SK-MEL-5 (cell line): ENCODE measurements around the gene BCKDK. TPM values are rescaled to one million over a fixed set of nuclear protein-coding genes. Genes with fewer than 3 reads are reported as not detected.
A peak's percentile ranks its signal among the peaks of the same experiment; 100 is the strongest.

Source experiments
- DNase-seq: peaks from one replicate; pipeline ENCODE4 v3.0.0-alpha.2; 2016; ENCODE audit warnings: low read depth, low spot score
- in situ Hi-C: cut with HindIII; loops from 2 replicates; pipeline ENCODE4 v1.10.0; 2016; ENCODE audit warnings: low sequenced_read_pairs, high pct_unique_total_duplicates, low pct_unique_long_range_greater_than_20kb
- total RNA-seq: library from RNA; depleted of rRNA; stranded (reverse); fragments of >200 nt; shearing (Covaris generic); gene quantifications from 2 replicates; pipeline ENCODE4 v1.2.3, GENCODE V29; 2014

Gene BCKDK
- total RNA-seq, 1 experiment from 2014 or later = 23.6 TPM

DNA sequence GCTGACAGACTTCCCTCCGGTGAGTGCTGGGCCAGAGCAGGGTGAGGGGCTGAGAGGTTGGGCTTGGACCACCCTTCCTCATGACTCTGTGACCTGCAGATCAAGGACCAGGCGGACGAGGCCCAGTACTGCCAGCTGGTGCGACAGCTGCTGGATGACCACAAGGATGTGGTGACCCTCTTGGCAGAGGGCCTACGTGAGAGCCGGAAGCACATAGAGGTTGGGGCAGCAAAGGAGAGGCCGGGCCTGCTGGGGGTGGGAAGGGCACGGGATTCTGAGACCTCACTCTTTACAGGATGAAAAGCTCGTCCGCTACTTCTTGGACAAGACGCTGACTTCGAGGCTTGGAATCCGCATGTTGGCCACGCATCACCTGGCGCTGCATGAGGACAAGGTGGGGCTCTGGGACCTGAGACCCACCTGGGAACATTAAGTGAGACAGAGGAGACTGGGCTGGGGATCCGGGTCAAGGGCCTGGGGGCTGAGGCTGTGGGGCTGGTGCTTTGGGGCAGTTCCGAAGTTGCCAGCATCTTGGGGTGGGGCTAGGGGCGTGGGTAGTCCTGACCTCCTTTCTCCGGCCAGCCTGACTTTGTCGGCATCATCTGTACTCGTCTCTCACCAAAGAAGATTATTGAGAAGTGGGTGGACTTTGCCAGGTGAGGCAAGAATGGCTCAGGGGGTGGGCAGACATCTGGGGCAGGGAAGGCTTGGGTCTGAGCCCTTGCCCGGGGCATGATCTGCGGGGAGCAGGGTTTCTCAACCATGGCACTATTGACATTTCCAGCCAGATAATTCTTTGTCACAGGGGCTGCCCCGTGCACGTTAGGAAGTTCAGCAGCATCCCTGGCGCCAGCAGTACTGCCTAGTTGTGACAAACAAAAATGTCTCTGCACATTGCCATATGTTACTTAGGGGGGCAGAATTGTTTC lies 2.2 kb downstream of the BCKDK start:
- no peak for DNase-seq
- in situ Hi-C loops = no loop called here

DNA sequence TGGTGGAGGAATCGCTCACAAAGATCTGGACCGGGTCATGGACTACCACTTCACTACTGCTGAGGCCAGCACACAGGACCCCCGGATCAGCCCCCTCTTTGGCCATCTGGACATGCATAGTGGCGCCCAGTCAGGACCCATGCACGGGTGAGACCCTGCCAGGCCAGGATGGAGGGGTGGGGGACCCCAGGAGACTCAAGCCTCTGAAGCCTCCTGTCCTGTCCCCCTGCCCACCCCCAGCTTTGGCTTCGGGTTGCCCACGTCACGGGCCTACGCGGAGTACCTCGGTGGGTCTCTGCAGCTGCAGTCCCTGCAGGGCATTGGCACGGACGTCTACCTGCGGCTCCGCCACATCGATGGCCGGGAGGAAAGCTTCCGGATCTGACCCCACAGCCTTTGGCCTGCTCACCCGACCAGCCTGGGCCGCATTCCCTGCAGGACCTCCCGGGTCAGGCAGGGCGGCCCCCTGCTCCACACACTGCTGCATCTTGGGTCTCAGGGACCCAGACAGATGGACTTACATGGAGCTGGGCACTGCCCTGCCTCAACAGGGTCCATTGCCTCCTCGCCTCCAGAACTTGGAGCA lies 3.8 kb downstream of the BCKDK start:
- no peak for DNase-seq
- in situ Hi-C loops = no loop called here

DNA sequence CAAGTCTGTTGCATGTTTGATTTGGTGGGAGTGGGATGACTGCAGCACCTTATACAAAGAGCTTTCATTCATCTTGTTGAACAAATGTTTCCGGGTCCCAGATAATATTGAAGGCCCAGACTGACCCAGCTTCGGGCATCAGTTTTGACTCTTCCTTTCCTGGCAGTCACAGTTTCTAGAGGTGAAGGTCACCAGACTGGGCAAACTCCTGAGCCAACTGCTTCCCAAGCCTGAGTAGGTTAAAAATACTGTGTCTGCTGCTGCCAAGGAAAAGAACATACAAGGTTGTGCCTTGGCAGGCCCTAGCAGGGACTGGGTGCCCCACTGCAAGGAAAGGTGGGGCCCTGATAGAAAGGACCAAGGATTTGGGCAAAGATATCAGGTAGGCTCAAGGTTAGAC lies 4.5 kb downstream of the BCKDK start:
- in situ Hi-C loops = no loop called here
- DNase-seq = no peak

DNA sequence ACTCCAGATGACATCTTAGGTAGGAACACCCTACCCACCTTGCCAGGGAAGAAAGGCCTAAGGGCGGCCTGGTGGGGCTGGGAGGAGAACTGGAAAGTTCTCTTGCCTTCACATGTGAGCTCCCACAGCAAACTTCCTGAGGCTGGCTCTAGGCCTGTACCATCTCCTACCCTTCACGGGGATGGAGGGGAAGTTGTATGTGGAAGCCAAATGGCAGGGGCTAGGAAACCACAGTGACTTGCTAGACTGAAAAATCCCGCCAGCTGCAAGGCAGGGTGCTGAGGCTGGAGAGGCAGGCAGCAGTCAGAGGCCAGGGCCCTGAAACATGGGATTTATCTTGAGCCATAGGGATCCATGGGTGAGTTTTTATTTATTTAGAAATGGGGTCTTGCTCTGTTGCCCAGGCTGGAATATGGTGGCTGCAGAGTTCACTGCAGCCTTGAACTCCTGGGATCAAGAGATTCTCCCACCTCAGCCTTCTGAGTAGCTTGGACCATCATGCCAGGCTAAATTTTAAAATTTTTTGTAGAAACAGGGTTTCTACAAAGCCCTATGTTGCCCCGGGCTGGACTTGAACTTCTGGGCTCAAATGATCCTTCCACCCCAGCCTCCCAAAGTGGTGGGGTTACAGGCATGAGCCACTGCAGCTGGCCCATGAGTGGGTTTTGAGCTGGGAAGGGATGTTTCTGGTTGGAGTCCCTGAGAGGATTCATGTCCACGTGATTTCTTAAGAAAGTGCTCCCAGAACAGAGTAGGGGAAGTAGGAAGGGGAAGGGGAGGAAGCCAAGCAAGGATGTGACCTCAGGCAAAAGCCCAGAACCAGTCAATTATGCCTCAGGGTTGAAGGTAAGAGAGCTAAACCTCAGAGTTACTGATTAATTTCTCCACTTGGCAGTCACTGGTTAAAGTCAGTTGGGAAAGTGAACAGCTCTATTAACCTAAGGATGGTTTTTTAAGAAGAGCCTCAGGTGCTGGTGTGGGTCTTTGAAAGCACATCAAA lies 5.2 kb downstream of the BCKDK start:
- in situ Hi-C loops = no loop called here
- DNase-seq = no peak

DNA sequence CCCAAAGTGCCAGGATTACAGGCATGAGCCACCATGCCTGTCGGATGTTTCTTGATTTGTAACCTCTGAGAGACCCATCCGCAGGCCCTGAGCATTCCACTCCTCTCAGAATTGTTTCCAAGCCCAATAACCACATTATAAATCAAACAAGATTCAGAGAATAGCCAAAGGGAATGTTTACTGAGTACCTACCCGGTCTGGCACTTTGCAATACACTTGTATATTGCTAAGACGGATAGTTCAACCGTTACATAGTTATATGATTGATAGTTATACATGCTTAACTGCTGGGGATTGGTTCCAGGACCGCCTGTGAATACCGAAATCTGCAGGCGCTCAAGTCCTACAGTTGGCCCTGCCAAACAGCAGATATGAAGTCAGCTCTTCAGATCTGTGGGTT lies 6.3 kb downstream of the BCKDK start:
- in situ Hi-C loops = no loop called here
- no peak for DNase-seq

DNA sequence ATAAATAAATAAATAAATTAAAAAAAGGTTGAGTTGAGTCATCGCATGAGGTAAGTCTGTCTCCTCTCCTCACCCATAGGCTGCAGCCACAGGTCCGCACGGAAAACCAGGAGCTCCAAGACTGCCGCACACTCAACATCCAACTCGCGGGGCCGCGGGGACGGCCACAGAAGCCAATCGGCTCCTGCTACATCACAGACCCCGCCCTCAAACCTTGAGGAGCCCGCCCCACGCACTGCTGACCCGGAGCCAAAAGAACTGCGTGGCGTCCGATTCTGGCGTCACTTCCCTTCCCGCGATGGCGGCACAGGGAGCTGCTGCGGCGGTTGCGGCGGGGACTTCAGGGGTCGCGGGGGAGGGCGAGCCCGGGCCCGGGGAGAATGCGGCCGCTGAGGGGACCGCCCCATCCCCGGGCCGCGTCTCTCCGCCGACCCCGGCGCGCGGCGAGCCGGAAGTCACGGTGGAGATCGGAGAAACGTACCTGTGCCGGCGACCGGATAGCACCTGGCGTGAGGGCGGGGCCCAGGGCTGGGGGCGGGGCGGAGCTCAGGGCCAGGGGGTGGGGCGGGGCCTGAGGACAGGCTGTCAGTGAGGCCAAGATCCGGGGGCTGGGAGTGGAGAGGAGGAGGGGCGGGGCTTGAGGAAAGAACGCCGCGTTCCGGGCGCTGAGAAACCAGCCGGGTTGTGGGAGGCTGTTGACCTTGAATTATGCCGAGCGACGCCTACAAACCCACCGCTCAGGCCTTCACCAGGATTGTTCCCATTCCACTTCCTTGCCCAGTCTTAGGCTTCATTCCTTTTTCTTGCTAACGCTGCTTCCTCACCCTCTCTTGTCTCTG lies 9.4 kb downstream of the BCKDK start, which contains the start of gene KAT8:
KAT8 (plus strand) TSS at position 281 of the 839 bp plus-strand sequence; CDS start at position 299, 18 bp downstream.
- in situ Hi-C loops = no loop called here
- peak; percentile 98 for DNase-seq

DNA sequence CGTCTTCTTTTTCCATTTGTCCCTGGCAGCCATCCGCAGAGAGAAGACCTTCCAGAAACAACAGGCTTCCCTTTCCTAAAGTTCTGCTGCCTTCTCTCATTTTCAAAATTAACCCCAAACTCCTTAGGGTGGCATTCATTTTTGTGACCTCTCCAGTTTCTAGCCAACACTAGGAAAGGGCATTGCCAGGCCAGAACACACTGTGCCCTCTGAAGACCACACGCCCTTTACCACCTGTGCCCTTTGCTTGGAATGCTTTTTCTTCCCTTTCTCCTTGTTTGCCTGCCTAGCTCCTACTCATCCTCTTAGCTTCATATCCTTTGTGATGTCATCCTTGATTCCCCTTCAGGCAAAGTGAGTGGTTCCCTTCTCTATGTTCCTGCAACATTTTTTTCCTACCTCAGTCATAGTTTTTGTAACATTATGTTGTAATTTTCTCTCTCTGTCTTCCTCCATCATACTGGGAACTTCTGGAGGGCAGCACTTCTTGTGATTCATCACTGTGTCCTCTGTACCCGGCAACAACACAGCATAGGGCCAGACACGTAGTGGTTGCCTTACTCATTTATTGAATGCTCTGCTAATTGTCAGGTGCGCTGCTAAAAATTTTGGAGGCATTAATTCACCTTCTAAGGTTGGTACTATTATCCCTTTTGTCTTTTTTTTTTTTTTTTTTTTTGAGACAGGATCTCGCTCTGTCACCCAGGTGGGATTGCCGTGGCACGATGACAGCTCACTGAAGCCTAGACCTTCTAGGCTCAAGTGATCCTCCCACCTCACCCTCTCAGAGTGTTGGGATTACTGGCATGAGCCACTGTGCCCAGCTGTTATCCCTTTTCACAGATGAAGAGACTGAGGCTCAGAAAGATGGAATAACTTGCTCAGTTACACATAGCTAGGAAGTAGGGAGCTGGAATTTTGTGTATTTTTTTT lies 10.3 kb downstream of the BCKDK start:
- in situ Hi-C loops = no loop called here
- no peak for DNase-seq

DNA sequence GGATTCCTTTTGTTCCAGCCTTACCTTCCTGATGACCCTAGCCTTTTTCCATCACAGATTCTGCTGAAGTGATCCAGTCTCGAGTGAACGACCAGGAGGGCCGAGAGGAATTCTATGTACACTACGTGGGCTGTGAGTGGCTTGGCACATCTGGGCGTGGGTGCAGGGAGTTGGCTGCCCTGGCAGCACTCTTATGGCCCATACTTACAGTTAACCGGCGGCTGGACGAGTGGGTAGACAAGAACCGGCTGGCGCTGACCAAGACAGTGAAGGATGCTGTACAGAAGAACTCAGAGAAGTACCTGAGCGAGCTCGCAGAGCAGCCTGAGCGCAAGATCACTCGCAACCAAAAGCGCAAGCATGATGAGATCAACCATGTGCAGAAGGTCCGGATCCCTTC lies 11.9 kb downstream of the BCKDK start:
- in situ Hi-C loops = no loop called here
- no peak for DNase-seq

DNA sequence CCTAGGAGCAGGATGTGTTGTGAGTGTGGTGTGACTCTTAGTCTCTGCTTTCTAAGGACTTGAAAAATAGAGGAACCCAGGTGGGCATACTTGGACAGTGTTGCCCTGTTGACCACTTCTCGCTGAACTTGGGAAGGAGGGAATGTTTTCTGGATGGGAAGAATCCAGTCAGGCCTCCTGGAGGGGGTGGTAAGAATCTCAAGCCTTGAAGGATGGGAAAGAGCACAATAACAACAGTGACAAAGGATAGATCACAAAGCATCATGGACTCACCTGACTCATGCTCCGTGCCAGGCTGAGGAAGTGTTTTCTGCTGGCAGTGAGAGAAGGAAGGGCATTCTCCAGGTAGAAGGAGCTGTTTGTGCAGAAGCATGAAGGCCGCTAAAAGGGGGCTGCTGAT lies 17.7 kb downstream of the BCKDK start:
- DNase-seq = no peak
- in situ Hi-C loops = no loop called here

DNA sequence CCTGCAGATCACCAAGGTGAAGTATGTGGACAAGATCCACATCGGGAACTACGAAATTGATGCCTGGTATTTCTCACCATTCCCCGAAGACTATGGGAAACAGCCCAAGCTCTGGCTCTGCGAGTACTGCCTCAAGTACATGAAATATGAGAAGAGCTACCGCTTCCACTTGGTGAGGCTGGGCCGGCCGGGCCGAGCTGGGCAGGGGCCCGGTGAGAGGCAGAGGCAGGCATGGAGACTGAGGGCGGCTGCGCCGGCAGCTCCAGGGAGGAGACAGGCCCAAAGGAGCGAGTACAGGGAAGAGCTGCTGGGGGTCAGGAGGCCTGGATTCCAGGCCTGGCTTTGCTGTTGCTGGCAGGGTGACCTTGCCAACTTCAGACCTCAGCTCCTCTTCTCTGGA lies 19.0 kb downstream of the BCKDK start:
- no peak for DNase-seq
- in situ Hi-C loops = no loop called here

DNA sequence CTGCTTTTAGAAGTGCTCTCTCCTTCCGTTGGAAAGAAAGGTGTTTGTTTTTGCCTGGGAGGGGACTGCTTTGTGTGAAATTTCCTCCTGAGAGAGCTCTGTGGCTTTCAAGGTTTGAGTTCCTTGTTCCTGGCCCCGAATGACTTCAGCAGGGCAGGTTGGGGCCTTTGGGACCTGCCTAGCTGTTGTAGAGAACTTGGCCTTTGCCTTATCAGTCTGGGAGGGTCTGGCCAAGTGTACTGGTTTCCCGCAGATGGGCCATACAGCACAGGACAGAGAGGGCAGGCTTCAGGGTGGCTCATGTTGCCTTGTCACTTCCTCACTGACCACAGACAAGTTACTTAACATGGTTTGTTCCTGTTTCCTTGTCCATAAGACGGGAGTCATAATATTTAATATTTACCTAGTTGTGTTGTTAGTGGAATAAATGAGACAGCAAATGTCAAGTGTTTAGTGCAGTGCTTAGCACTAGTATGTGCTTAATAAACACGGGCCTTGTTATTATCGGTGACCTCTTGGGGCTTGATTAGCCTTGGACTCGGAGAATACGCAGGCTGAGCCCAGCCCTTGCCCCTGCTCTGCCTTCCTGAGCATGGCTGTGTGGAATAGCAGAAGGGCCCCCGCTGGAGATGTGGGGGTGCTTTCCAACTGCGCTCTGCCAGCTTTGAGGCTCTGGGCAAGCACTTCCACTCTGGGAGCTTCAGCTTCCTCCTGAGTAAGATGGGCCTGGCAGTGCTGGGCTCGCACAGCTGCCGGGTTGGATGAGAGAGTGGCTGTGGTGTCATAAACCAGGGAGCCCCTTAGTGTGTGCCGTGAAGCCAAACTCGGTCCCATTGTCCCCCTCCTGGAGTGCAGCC lies 20.8 kb downstream of the BCKDK start:
- in situ Hi-C loops = no loop called here
- no peak for DNase-seq

DNA sequence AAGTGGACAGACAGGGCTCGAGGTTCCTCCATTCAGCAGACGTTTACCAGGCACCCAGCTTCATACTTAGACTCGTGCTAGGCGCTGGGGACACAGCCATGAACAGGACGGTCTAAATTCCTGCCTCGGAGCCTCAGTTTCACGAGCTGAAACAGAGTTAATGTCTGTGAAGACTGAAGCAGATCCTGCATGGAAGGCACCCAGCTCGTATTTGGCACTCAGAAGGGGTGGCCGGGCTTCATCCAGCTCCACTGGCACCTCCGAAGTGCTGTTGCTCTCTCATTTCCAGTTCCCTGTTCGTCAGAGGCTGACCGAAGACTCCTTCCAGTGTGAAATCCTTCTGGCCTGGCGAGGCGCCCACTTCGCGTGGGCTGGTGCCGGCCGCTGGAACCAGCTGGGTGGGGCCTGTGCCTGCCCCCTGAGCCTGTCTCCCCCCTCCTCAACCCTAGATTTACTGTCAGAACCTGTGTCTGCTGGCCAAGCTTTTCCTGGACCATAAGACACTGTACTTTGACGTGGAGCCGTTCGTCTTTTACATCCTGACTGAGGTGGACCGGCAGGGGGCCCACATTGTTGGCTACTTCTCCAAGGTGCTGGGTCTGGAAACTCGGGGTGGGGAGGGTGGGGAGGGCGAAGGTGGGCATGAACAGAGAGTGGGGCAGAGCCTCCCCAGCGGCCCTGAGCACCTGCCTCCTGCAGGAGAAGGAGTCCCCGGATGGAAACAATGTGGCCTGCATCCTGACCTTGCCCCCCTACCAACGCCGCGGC lies 21.6 kb downstream of the BCKDK start:
- DNase-seq = no peak
- in situ Hi-C loops = no loop called here

DNA sequence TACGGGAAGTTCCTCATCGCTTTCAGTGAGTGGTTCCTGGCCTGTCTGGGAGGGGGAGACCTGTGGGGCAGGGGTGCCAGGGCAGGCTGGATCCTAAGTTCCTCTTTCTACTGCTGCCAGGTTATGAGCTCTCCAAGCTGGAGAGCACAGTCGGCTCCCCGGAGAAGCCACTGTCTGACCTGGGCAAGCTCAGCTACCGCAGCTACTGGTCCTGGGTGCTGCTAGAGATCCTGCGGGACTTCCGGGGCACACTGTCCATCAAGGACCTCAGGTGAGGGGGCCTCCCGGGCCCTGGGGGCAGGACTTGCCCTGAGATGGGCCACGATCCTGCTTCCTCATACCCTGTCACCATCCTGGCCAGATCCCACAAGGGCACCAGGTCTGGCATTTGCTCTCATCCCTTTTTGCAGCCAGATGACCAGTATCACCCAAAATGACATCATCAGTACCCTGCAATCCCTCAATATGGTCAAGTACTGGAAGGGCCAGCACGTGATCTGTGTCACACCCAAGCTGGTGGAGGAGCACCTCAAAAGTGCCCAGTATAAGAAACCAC lies 22.2 kb downstream of the BCKDK start:
- no peak for DNase-seq
- in situ Hi-C loops = no loop called here

DNA sequence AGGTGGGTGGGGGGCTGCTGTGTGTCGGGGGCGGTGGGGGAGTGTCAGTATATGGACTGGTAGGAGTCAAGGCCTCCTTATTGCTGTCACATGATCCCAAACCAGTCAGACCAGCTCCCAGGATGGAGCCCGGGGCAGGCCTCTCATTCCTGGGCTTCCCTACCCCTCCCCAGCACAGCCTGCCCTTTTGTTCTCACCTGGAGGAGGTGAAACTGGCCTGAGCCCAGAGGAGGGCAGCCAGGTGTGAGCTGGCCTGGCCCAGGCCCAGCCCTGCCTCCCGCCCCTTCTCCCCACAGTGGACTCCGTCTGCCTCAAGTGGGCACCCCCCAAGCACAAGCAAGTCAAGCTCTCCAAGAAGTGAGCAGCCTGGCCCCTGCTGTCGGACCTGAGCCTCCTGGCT lies 22.7 kb downstream of the BCKDK start:
- in situ Hi-C loops = no loop called here
- no peak for DNase-seq
